Pons (tissue), 1 donor: ENCODE data around the gene KRT74.

ENCODE experiments used
- DNase-seq: peaks from one replicate; pipeline ENCODE4 v3.0.0-alpha.2; 2016; ENCODE audit warnings: low spot score

The KRT74 gene

GRCh38 chr12:52573306-52573705, 337 bp downstream of the KRT74 start:
- no peak for DNase-seq

- DNase-seq, result no peak
Measured at GRCh38 chr12:52570511-52570910, 3.1 kb downstream of the KRT74 start.

- DNase-seq, result peak; percentile 15
Measured at GRCh38 chr12:52568111-52568510, 5.5 kb downstream of the KRT74 start.

- DNase-seq, result no peak
Measured at GRCh38 chr12:52566847-52567291, 6.8 kb downstream of the KRT74 start.

- no peak for DNase-seq
Measured at GRCh38 chr12:52564582-52564981, 9.1 kb downstream of the KRT74 start.

- DNase-seq, result no peak
Measured at GRCh38 chr12:52561880-52562449, 11.7 kb downstream of the KRT74 start.

- no peak for DNase-seq
Measured at GRCh38 chr12:52559979-52560378, 13.7 kb downstream of the KRT74 start.

- DNase-seq, result no peak
Measured at GRCh38 chr12:52558781-52559445, 14.7 kb downstream of the KRT74 start.

GRCh38 chr12:52557476-52557875, 16.2 kb downstream of the KRT74 start:
- no peak for DNase-seq

- DNase-seq, result no peak
Measured at GRCh38 chr12:52555577-52555976, 18.1 kb downstream of the KRT74 start.

GRCh38 chr12:52552681-52553195, 20.9 kb downstream of the KRT74 start, which contains the start of gene KRT71:
TSS of gene KRT71 (minus strand) at chr12:52553145. CDS start at chr12:52553077, 68 bp downstream.
- no peak for DNase-seq

- DNase-seq, result no peak
Measured at GRCh38 chr12:52552055-52552454, 21.6 kb downstream of the KRT74 start.

- no peak for DNase-seq
Measured at GRCh38 chr12:52551216-52551865, 22.3 kb downstream of the KRT74 start.

GRCh38 chr12:52546126-52546525, 27.5 kb downstream of the KRT74 start:
- no peak for DNase-seq

- no peak for DNase-seq
Measured at GRCh38 chr12:52543985-52544883, 29.4 kb downstream of the KRT74 start.

- DNase-seq, result no peak
Measured at GRCh38 chr12:52542785-52543318, 30.8 kb downstream of the KRT74 start.

GRCh38 chr12:52542157-52542556, 31.5 kb downstream of the KRT74 start:
- DNase-seq, result no peak

- DNase-seq, result no peak
Measured at GRCh38 chr12:52541709-52542108, 31.9 kb downstream of the KRT74 start.

- DNase-seq, result no peak
Measured at GRCh38 chr12:52540531-52540930, 33.1 kb downstream of the KRT74 start.

GRCh38 chr12:52539821-52540173, 33.8 kb downstream of the KRT74 start:
- DNase-seq, result no peak

- no peak for DNase-seq
Measured at GRCh38 chr12:52539083-52539820, 34.4 kb downstream of the KRT74 start.
